ENCODE measurements around the gene ARFIP1.
"Not testable (repeated sequence)": the region's sequence is repeated elsewhere in the genome, so short reads cannot be mapped to it uniquely, and the experiment has no call there.

The ARFIP1 gene

GRCh38 chr4:152747444-152747843, 32.3 kb upstream of the ARFIP1 start:
- no peak for TF ChIP-seq CTCF (IDR thresholded peaks at IDR 0.05; ENCODE audit: low read depth, low read length)

GRCh38 chr4:152748619-152749018, 31.1 kb upstream of the ARFIP1 start:
- TF ChIP-seq CTCF (IDR thresholded peaks at IDR 0.05; ENCODE audit: low read depth, low read length), result no peak
- no peak for DNase-seq (ENCODE audit: extremely low read depth, low read depth)

More at GRCh38 chr4:152747444-152747843, 32.3 kb upstream of the ARFIP1 start:
- no peak for DNase-seq (ENCODE audit: extremely low read depth, low read depth)

- no peak for TF ChIP-seq CTCF (IDR thresholded peaks at IDR 0.05; ENCODE audit: low read depth, low read length)
- DNase-seq (ENCODE audit: extremely low read depth, low read depth), result no peak
Measured at GRCh38 chr4:152763796-152764195, 16.0 kb upstream of the ARFIP1 start.

- not testable (repeated sequence) for DNase-seq (ENCODE audit: extremely low read depth, low read depth)
Measured at GRCh38 chr4:152765069-152765737, 14.6 kb upstream of the ARFIP1 start.

GRCh38 chr4:152771741-152772533, 7.8 kb upstream of the ARFIP1 start:
- DNase-seq (ENCODE audit: extremely low read depth, low read depth), result no peak
- TF ChIP-seq CTCF (IDR thresholded peaks at IDR 0.05; ENCODE audit: low read depth, low read length), result no peak

GRCh38 chr4:152773339-152773738, 6.4 kb upstream of the ARFIP1 start:
- no peak for DNase-seq (ENCODE audit: extremely low read depth, low read depth)
- TF ChIP-seq CTCF (IDR thresholded peaks at IDR 0.05; ENCODE audit: low read depth, low read length), result no peak

GRCh38 chr4:152773953-152774352, 5.8 kb upstream of the ARFIP1 start:
- no peak for TF ChIP-seq CTCF (IDR thresholded peaks at IDR 0.05; ENCODE audit: low read depth, low read length)
- no peak for DNase-seq (ENCODE audit: extremely low read depth, low read depth)

Measured in AG09319 (cell line).